CMK (cell line): Measurements from ENCODE around the gene KHDRBS2.

ENCODE experiments used
- DNase-seq: peaks from one replicate; pipeline ENCODE4 v3.0.0-alpha.2; 2010; ENCODE audit warnings: low read depth

The KHDRBS2 gene

GRCh38 chr6:62174548-62174947 lies 111.5 kb downstream of the KHDRBS2 start:
- no peak for DNase-seq

GRCh38 chr6:62167736-62168135 lies 118.3 kb downstream of the KHDRBS2 start:
- DNase-seq: no peak

- DNase-seq: no peak
These were observed 123.2 kb downstream of the KHDRBS2 start for GRCh38 chr6:62162858-62163257.

GRCh38 chr6:62152796-62153195 lies 133.2 kb downstream of the KHDRBS2 start:
- no peak for DNase-seq

- DNase-seq: peak; percentile 1
These were observed 135.9 kb downstream of the KHDRBS2 start for GRCh38 chr6:62150048-62150663.

- no peak for DNase-seq
These were observed 138.8 kb downstream of the KHDRBS2 start for GRCh38 chr6:62146954-62147853.

GRCh38 chr6:62129127-62129526 lies 156.9 kb downstream of the KHDRBS2 start:
- no peak for DNase-seq

GRCh38 chr6:62119401-62119800 lies 166.6 kb downstream of the KHDRBS2 start:
- no peak for DNase-seq

- no peak for DNase-seq
These were observed 182.7 kb downstream of the KHDRBS2 start for GRCh38 chr6:62103186-62103859.

- no peak for DNase-seq
These were observed 183.6 kb downstream of the KHDRBS2 start for GRCh38 chr6:62102387-62102786.

- DNase-seq: no peak
These were observed 195.4 kb downstream of the KHDRBS2 start for GRCh38 chr6:62090442-62091229.

- no peak for DNase-seq
These were observed 196.2 kb downstream of the KHDRBS2 start for GRCh38 chr6:62089781-62090180.

GRCh38 chr6:62086047-62086446 lies 200.0 kb downstream of the KHDRBS2 start:
- DNase-seq: no peak

- DNase-seq: no peak
These were observed 210.2 kb downstream of the KHDRBS2 start for GRCh38 chr6:62075869-62076268.

- no peak for DNase-seq
These were observed 226.1 kb downstream of the KHDRBS2 start for GRCh38 chr6:62059901-62060300.

GRCh38 chr6:62057300-62057699 lies 228.7 kb downstream of the KHDRBS2 start:
- no peak for DNase-seq

GRCh38 chr6:62045502-62045901 lies 240.5 kb downstream of the KHDRBS2 start:
- DNase-seq: no peak

- DNase-seq: no peak
These were observed 242.9 kb downstream of the KHDRBS2 start for GRCh38 chr6:62043084-62043483.

- no peak for DNase-seq
These were observed 243.6 kb downstream of the KHDRBS2 start for GRCh38 chr6:62042429-62042828.

- no peak for DNase-seq
These were observed 246.4 kb downstream of the KHDRBS2 start for GRCh38 chr6:62039605-62040004.

GRCh38 chr6:62037445-62037844 lies 248.6 kb downstream of the KHDRBS2 start:
- DNase-seq: no peak

GRCh38 chr6:62035952-62036351 lies 250.1 kb downstream of the KHDRBS2 start:
- no peak for DNase-seq
